Upper lobe of left lung (tissue), 4 donors: ENCODE measurements around the gene MANBA.

Experiments
- CTCF ChIP-seq, 6 experiments: fragments of 450-650 bp in 4 of 6; fragments of 200-600 bp in 2 of 6; sonication (generic) in 2 of 6; IDR thresholded peaks; one replicate each; pipeline ENCODE4 v1.5.1; 2016 to 2019; ENCODE audit warnings: antibody characterized with exemption in 6 of 6
- POLR2A ChIP-seq, 4 donors: fragments of 450-650 bp; IDR thresholded peaks; one replicate each; pipeline ENCODE4 v1.5.1; 2016 to 2017; ENCODE audit warnings: antibody characterized with exemption in 4 of 4, mild to moderate bottlenecking in 2 of 4

GRCh38 chr4:102638621-102639020 is 122.1 kb downstream of the MANBA start:
- no peak for TF ChIP-seq CTCF (IDR thresholded peaks at IDR 0.05)
- no peak for TF ChIP-seq POLR2A (IDR thresholded peaks at IDR 0.05)
